Measurements from ENCODE around the gene PKM.
A peak's percentile ranks its signal among the peaks of the same experiment; 100 is the strongest.

PKM gene

DNA sequence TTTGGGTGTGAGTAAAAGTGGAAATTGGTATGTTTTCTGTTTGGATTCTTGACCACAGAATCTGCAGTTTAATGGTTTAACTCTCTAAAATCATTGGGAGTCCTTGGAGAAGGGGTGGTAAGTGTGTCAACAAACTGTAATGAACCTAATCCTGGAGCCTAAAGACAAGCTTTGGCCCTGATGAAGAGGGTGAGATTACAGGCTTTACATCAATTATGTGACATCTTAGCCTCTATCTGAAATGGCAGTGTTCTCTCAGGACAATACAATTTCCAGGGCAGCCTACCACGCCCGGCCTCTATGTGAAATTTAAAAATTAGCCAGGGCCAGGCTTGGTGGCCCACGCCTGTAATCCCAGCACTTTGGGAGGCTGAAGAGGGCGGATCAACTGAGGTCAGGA, 4.3 kb upstream of the PKM start:
- no peak for DNase-seq (ENCODE audit: low read depth)

- DNase-seq (ENCODE audit: low read depth) = no peak
These were observed 2.8 kb upstream of the PKM start for GRCh38 chr15:72233769-72234168.

DNA sequence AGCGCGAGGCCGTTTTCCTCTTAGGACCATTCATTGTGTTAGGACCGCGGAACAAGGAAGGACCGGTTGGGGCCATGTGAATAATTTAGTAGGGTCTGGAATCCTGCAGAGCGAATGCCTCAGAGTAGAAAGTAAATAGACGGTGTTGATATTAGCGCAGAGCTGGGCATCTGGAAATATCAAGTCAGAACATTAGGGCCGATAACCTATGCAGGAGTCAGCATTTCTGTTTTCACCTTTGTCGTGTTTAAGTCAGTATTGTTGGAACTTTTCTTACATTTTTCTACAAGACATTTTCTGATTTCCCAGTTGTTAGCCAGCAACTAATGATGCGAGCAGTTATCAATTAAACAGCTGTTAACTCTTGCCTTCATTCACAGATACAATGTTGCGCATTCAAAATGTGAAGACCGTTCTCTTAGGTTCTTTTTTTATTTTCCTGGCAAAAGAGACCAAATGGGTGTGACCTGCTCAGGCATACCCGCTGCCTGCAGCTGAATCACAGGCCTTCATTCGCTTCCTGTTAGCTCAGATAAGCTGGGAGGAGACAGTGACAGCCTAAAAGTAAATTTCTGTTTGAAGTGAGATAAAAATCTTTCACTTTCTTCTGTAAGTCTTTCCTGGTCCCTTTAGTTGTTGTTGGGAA, 966 bp upstream of the PKM start:
- peak; percentile 79 for DNase-seq (ENCODE audit: low read depth)

GRCh38 chr15:72230197-72231065, 559 bp downstream of the PKM start:
- DNase-seq (ENCODE audit: low read depth) = peak; percentile 90

- no peak for DNase-seq (ENCODE audit: low read depth)
These were observed 1.1 kb downstream of the PKM start for GRCh38 chr15:72229947-72230196.

- DNase-seq (ENCODE audit: low read depth) = peak; percentile 46
These were observed 1.7 kb downstream of the PKM start for GRCh38 chr15:72229076-72229946.

GRCh38 chr15:72227720-72228119, 3.3 kb downstream of the PKM start:
- DNase-seq (ENCODE audit: low read depth) = no peak

GRCh38 chr15:72227192-72227586, 3.8 kb downstream of the PKM start:
- peak; percentile 93 for DNase-seq (ENCODE audit: low read depth)

GRCh38 chr15:72223278-72223677, 7.7 kb downstream of the PKM start:
- no peak for DNase-seq (ENCODE audit: low read depth)

DNA sequence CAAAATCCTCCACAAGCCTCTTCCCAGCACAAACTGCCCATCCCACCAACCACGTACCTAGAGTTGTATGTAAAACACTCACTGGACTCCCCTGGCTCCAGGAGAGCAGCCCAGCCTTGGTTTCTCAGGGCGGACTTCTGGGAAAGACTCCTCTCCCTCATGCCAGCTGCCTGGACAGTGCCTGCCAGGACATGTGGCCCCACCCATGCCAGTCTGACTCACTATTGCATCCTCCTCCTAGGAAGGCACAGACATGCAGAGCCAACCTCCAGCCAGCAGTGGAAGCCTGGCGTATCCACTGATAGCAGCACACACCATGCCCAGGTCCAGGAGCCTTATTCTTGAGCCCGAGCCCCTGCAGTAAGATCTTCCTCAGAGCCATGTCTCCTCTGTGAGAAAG, 8.6 kb downstream of the PKM start:
- peak; percentile 54 for DNase-seq (ENCODE audit: low read depth)

DNA sequence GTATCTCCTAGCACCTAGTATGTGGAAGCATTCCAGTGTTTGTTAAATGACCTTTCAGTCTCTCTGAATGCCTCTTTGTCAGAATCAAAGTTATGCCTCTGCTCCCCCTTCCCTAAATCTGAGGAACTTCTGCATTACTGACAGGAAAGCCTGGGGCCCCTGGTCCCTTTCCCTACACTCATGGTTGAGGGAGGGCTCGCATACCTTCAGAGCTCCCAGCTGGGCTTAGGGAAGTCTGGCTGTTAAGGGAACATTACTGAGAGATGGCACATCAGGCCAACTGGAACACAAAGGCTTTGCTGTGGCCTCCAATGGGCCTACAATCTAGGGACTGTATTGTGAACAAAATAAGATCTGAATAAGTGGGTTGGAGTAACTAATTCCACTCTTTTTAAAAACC, 10.3 kb downstream of the PKM start:
- no peak for DNase-seq (ENCODE audit: low read depth)

GRCh38 chr15:72217216-72217615, 13.8 kb downstream of the PKM start:
- DNase-seq (ENCODE audit: low read depth) = no peak

DNA sequence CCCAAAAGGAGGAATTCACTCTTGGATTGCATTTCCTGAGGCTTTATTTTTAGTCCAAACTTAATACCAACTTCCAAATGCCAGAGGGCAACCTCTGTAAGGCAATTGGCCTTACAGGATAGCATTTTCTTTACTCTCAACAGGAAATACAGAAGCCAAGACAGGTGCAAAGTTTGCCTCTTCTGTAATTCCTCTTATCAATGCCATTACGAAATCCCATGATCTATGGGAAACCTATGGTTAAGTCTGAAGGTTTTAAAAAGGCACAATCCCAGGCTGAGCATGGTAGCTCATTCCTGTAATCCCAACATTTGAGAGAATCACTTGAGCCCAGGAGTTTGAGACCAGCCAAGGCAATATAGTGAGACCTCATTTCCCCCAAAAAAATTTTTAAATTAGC, 14.9 kb downstream of the PKM start:
- no peak for DNase-seq (ENCODE audit: low read depth)

DNA sequence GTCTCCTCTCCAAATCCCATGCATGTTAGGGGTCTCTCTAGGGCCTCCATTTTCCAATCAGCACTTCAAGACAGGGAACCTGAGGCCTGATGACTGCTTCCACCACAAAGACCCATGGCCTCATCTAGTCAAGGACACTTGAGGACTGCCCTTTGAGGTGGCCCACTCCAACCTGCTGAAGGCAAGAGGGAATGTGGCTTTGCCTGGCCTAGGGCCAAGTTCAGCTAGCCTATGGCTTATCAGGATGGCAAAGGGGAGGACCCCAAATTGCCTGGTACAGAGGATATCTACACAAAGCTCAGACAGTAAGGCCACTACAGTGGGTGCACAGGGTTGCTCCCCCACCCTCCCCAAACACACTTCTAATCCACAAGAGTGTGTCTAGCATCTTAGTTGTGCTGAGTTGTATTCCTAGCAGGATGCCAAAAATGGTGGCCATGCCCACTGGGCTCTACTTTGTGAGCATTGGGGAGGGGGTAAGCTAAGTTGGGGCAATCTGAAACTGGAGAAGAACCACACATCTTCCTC, 23.4 kb downstream of the PKM start:
- no peak for DNase-seq (ENCODE audit: low read depth)

DNA sequence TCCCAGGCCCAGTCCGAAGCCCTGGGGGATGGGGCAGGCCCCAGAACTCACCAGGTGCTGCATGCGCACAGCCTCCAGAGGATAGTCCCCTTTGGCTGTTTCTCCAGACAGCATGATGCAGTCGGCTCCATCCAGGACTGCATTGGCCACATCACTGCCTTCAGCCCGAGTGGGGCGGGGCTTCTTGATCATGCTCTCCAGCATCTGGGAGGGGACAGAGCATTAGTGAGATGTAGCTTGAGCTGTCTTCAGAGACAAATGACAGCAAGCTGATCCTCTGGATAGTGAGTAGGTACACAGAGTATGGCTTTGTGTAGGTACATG, 24.4 kb downstream of the PKM start:
- DNase-seq (ENCODE audit: low read depth) = no peak

DNA sequence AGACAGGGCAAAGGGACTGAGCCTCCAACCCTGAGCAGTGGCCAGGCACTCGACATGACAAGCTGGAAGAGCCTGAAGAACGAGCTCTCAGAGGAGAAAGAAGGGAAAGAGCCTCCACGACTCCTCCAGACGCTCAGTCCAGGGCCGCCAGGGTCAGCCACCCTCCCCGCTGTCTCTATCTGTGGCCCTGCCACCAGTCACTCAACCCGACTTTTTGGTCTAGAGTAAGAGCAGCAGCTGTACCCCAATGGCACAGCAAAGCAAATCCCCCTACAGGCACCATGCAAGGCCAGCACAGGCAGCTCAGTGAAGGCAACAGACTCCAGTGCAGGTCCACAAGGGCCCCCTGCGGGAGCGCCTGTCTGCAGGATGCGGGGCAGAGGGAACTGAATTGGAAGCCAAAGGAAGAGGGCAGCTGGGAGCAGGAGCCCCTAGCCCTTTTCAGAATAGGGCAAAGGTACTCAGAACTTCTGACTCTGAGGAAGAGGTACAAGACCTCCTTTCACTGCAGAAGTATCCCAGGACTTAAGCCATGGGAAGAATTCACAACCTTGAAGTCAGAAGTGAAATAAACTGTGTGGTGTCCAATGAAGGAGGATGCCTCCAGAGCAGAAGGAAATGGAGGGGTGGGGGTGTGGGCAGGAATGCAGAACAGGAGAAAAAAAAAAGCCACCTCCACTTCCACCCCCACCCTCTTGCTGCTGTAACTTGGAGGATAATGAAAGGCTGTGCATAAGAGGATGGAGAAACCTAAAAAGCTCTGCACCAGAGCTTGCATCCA, 24.9 kb downstream of the PKM start:
- DNase-seq (ENCODE audit: low read depth) = no peak

DNA sequence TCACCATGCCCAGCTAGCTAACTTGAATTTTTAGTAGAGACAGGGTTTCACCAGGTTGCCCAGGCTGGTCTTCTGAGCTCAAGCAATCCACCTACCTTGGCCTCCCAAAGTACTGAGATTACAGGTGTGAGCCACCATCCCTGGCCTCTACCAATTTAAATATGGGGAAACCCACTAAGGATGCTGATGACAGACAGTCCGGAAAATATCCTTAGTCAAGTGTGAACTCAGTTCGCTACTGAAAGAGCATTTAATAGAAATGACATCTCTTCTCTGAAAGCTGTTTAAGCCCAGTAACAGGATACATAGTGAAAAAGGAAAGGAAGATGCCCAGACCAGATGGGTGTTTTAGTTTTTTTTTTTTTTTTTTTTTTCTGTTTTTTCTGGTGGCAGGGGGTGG, 25.7 kb downstream of the PKM start:
- no peak for DNase-seq (ENCODE audit: low read depth)

GRCh38 chr15:72203507-72203837, 27.5 kb downstream of the PKM start:
- peak; percentile 67 for DNase-seq (ENCODE audit: low read depth)

DNA sequence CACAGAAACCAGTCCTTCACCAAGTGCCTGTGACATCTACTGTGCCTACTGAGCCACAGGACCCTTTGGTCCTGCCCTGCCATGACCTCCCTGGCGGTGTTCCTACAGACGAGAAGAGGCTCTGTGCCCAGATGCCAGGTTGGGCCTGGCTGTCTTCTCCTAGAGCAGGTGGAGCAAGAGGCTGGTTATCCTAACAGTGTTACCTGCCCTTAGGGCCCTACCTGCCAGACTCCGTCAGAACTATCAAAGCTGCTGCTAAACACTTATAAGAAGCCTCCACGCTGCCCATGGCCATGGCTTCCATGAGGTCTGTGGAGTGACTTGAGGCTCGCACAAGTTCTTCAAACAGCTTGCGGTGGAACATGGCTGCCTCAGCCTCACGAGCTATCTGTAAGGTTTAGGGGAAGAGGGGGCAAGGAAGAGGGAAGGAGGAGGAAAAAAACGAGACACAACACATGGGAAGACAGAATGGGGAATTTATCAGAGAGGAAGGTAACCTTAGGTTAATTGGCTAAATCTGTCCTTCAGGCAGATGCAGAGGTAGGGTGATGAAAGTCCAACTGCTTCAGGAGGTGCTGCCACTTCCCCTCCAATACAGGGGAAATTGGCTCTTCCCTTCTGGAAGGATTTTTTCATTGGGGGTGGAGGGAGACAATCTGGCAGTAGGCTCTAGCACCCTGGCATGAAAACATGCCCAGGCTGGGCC, 28.0 kb downstream of the PKM start:
- DNase-seq (ENCODE audit: low read depth) = no peak

GRCh38 chr15:72202302-72202701, 28.7 kb downstream of the PKM start:
- no peak for DNase-seq (ENCODE audit: low read depth)

GRCh38 chr15:72201391-72201921, 29.5 kb downstream of the PKM start:
- DNase-seq (ENCODE audit: low read depth) = no peak

All from amniotic epithelial cell (primary cell).